GM21529 (cell line): ENCODE measurements around the gene TBL1X.
A peak's percentile ranks its signal among the peaks of the same experiment; 100 is the strongest.

ENCODE experiments used
- ATAC-seq: cut with Tn5 transposase; IDR thresholded peaks from one replicate; pipeline ENCODE4 v1.9.1; 2021; ENCODE audit not compliant: unreplicated experiment

Gene TBL1X

DNA sequence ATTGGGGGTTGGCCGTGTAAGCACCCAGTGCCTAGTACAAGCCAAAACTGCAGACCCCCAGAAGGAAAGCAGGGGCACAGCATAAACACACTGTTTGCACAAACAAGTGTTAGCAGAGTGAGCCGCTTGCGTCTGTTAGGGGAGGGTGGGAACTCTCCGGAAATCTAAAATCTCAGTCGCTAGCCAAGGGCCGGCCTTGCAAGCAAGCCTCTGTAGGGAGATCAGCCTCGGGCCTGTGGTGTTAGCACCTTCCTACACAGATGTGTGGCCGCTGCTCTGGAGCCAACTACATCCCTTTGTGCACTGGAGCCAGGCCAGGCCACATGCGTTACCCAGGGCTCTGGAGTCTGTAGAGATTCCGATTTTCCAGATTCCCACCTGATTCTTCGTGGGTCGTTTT lies 233.7 kb downstream of the TBL1X start:
- no peak for ATAC-seq

DNA sequence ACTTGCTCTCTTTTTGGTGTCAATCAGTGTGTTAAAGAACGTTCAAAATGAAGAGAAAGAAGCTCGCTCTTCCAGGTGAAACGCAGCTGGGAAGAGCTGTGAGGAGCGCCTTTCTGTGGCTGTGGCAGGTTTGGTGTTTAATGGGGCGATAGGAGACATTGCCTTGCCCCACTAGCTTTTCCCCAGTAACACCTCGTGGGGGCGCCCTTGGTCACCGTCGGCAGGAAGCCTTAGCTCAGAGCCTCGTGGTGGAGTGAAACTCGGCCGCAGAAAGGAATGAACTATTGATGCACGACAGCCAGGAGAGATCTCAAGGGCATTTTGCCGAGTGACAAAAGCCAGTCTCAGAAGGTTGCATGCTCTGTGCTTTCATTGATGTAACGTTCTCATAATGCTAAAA lies 235.7 kb downstream of the TBL1X start:
- ATAC-seq: no peak

DNA sequence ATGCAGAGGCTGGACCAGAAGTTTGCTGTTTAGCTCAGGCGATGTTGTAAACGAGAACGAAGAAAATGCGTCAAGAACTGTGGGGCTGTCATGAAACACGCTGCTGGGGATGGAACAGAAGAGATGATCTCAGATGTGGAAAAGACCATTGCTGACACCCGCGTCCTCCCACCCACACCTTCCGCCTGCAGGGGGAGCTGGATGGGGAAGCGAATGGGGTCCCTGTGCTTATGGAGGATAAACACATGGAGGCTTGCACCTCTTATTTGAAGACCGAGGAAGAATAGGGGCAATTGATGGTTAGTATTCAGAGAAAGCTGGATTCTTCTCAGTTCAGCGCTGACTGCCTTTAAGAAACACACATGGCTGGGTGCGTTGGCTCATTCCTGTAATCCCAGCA lies 236.9 kb downstream of the TBL1X start:
- no peak for ATAC-seq

DNA sequence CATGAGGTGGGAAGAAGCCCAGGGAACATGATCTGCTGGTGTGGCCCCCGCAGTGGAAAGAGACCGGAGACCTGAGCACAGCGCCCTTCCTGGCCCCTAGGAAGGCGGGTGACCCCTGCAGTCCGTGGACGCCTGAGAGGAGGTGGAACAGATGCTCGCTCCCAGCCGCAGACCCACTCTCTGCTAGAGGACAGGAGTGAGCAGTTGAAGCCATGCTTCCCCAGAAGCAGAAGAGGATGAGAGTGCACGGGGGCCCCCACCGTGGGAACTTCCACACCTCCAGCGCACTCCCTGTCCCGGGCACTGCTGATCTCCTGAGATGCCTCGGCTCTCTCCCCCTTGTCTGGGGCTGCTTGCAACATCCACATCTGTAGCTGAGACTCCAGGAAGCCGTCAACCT lies 238.5 kb downstream of the TBL1X start:
- no peak for ATAC-seq

DNA sequence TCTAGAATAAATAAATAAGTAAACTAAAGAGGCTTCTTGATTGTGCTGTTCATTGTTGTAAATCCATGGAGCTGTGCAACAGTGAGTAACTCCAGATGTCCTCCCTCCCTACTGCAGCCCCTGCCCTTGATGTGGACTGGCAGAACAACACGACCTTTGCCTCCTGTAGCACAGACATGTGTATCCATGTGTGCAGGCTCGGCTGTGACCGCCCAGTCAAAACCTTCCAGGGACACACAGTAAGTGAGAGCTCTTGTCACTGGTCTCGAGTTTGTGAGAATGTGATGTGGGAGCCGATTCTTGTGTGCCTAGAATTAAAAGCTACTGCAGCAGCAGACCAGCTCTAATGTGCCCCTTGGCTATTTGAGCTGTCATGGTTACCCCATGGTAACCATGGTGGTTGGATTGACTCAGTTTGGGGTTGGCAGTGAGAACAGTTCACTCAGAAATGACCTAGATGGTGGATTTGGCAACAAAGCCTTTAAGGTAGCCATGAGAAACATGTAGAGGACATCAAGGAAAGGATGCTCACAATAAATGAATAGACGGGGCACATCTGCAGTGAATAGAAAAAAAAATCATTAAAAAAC lies 240.1 kb downstream of the TBL1X start:
- no peak for ATAC-seq

DNA sequence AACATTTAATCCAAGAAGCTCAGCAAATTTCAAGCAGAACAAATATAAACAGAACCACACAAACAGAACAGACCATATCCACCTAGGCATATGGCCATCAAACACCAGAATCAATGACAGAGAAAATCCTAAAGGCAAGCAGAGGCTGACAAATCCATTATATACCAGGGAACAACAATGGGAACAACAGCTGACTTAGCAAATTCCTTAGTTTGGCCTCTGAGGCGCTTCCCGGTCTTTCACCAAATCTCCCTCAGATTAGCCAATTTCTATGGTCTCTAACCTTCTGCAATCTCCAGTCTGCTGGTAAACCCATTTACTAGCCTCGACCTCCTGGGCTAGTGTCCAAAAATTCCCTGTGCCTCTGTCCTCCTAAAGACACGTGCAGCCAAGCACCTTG lies 241.6 kb downstream of the TBL1X start:
- ATAC-seq: no peak

- ATAC-seq: no peak
These were observed 242.6 kb downstream of the TBL1X start for GRCh38 chrX:9707306-9708033.

GRCh38 chrX:9708086-9708485 lies 243.2 kb downstream of the TBL1X start:
- no peak for ATAC-seq

DNA sequence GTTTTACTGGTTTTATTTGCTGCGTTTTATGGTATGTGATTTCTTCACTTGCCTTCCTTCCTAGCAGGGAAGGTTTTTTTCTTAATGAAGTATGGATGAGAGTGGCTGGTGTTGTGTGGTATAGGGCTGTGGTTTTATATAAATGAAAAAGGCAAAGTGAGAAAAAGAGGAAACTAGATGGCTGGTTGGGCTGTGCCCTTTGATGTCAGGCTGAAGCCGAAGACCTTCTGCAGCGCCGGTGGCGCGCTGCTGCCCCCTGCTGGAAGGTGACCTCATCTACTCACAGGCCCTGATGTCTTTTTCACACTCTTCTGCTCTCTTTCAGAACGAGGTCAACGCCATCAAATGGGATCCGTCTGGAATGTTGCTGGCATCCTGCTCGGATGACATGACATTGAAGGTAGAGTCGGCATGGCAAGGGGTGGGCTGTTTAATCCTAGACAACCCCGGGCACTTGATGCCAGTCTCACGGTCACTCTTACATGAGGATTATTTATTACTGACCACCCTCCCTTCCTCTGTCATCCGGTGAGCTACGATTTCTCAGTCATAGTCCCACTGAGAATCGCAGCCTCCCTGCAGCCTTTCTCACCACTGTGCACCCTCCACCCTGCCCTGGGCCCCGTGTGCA lies 244.2 kb downstream of the TBL1X start:
- peak; percentile 89 for ATAC-seq

DNA sequence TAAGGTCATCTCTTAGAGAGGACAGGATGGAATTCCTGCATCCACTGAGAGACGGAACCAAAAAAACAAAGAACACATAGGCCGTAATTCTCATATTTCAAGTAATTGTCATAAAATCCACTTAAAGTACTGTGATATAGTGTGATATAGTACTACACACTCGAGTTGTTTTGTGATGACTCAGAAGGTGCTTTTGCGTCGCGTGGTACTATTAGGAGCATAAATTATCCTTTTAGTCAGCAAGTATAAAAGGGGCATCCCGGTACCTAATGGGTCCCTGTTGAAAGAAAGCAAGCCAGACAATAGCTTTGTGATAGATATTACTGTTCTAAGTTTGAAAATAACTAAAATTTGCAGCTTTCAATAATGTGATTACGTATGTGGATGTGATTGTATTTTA lies 245.5 kb downstream of the TBL1X start:
- ATAC-seq: no peak

DNA sequence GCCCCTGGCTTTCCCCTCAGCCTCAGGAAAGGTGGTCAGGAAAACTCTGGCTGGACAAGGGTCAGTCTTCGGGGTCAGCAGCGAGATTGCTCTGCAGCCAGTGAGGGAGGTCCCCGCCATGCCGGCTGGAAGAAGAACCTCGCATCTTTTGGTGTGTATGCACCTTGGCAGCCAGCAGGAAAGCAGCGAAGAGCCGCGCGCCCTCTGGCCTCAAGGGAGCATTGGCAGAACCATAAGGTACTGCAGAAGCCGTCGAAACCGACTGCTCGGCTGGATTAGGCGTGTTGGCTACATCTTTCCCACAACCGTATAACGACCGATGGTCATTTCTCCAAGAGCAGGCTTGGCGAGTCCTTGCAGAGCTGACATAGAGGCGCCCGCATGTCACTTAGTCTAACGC lies 252.5 kb downstream of the TBL1X start:
- no peak for ATAC-seq

DNA sequence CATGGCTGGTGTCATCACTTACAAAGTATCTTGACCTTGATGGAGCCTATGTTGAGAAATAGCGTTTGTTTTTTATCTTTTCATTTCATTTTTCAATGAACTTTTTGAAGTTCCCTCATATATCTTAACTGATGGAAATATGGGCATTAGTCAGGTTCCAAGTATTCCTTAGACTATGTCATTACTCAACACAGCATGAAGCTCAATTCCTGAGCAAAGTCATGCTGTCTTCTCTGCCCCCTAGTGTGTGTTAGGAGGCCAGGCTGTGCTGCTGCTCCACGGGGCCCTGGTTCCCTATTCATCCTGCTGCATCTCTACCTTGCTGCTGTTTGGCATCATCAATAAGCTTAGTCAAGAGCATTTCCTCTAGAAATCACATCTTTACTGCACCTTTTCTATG lies 259.9 kb downstream of the TBL1X start:
- ATAC-seq: no peak

DNA sequence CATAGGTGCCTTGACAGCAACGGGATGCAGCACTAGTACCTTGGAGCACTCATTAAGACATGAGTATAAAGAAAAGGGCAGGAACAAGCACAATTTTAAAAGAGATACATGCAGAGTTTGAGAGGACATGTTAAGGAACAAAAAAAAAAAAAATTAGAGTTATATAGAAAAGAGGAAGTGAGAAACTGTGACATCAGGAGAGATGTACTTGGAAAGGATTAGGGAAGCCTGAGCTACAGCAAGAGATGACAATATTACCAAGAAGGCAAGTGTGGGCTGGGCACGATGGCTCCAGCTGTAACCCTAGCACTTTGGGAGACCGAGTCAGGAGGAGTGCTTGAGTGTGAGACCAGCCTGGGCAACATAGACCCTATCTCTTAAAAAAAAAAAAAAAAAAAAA lies 263.4 kb downstream of the TBL1X start:
- ATAC-seq: no peak

DNA sequence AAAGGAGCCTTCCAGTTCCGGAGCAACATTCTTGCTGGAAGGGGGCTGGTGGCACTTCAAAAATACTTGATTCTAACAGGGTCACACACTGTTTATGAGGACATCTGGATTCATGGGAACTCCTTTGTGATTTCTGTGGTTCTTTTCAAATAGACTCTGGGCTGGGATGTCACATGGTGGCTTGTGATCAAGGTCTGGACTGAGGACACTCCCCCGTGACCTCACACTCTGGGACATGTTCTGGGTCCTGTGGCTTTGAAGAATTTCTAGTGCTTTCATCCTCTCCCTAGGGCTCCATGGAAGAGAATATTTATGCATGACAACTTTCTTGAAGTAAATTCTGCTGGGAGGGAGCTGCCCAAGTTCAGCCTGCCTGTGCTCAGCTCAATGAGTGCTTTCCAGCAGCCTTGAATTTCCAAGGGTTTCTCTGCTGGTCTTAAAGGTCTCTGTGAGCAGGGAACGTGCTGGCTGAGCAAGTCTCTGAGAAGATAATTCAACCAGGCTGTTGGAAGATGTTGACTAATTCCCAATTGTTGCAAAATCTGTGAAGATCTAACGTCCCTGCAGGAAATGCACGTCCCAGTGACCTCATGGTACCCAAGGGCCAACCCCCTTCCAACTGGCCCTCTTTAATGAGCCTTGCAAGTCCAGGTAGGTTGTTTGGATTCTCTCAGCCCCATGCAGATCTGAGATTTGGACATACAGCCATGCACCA lies 264.5 kb downstream of the TBL1X start:
- no peak for ATAC-seq

- ATAC-seq: no peak
These were observed 265.2 kb downstream of the TBL1X start for GRCh38 chrX:9730078-9730477.

- ATAC-seq: peak; percentile 64
These were observed 265.9 kb downstream of the TBL1X start for GRCh38 chrX:9730752-9731151.

GRCh38 chrX:9737363-9737762 lies 272.5 kb downstream of the TBL1X start:
- no peak for ATAC-seq

DNA sequence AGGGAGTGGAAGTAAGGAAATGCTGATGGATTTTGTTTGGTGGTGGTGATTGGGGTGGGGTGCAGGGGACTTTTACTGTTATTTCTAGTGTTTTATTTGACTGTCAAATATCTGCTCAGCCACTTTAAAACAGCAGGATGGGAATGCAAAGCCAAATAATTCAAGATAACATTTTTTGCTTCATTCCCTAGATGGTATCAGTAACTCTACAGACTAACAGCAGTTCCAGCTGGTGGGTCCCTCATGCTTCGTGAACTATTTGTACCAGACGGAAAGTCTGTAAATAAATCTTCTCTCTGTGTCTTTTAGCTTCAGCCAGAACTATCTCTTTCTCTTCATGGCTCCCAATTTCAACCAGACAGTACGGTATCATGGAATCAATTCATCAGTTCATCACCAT lies 273.3 kb downstream of the TBL1X start:
- ATAC-seq: no peak

DNA sequence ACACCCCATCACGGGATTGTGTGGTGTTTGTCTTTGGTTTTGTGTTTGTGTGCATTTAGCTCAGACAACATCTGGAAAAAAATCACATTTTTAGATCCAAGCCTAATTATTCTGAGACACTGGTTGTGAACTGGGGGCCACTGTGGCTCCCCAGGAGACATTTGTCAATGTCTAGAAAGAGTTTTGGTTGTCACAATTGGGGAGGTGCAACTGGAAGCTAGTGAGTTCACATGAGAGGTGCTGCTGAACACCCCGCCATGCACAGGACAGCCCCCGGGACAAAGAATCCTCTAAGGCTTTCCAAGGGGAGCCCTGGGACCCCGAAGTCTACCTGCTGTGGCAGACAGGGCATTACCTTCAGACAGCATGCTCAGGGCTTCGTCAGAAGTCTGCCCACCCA lies 274.3 kb downstream of the TBL1X start:
- no peak for ATAC-seq

DNA sequence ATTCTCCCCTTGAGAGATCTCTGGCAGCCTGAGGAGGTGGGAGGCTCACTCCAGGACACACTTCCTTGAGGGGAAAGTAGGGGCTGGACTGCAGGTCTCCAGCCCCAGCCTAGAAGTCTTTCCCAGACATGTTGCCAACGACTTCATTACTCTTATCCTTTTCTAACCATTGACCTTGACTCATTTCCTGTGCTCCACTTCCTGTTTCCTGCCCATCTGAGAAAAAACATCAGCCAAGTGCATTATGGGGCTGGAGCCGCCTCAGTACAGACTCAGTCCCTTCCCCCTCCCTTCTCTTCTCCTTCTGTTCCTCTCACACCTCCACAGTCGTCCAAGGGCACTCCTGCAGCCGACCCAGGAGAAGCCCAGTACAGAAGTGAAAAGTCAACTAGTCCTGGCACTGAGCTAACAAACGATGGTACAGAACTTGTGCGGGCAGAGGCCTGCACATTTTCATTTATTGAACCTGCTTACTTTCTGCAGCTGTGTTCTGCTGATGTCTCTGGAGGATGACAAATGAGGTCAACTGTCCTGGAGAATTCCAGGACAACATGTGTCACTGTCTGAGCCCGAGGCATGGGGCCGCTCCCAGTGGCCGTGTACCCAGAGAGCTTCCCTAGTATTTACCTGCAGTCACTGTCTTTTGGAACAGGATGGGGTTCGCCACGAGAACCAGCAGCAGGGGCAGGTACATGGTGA lies 280.7 kb downstream of the TBL1X start:
- ATAC-seq: no peak

DNA sequence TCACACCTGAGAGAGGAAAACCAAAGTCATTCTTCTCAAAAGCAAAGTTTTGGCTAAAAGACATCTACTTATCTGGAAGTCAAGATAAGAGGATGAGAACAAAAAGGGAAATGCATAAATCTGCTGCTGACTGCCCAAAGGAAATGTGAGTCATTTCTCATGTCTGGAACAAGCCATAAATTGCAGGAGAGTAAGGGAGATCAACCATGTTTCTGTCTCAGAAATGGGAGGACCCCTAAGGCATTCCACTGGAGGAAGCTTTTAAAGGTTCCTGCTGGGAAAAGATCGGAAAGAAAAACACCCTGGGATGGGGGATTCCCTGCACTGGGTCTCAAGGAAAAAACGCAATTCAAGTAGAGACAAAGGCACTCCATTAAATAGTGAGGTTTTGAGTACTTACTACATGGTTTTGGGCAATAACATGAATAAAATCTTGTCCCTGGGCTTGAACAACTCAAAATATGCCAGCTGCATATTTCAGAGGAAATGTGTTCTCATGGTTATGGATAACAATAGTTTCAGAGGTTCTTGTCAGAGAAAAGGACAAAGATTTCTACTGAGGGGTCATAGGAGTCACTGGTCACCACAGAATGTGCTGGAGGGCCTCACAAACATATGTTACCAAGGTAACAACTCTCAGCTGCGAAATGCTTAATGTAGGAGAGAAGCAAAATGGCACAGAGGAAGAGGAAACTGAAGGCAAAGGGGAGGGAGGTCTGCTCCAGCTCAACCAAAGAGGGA lies 281.5 kb downstream of the TBL1X start:
- no peak for ATAC-seq
